ENCODE data around the gene ADH1C.
"Not testable (repeated sequence)": the region's sequence is repeated elsewhere in the genome, so short reads cannot be mapped to it uniquely, and the experiment has no call there.

ADH1C gene

DNA sequence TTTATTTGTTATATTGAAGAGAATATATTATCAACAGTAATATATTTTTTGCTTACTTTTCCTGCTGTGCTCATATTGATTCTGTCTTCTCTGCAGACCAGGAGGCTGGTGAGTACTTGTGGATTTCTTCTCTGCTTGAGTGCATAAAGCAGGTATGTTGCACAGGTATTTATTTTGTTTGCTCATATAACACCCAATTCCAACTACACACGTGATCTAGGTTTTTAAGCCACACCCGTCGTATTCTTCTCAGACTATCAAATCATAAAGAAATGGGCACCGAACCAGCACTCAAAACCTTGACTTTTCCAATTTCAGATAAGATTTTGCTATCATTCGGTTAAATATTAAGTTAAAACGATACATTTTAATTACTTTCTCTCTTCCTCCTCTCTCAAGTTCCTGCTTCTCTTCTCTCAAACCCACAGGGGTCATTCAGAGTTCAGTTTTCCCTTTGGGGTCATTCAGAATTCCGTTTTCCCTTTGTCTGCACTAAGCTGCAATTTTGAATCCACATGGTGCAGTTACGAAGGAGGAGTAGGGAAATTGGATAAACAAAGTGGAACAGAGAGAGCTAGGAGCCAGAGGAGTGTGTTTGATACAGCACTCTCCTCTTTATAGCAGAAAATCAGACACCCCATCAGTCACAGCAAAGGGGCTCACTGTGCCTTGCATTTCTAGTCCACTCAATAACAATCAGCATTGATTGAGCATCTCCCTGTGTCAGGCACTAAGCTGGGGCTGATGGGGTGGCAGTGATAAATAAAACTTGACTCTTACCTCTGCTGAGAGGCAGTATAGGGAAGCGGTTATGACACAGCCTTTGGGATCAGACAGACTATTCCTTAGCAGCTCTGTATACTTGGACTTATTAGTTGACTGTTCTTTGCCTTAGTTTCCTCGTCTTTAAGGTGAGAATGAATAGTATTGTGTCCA, at the start of gene ADH1C:
ADH1C (minus strand) TSS at position 145 of the 936 bp plus-strand sequence; CDS start at position 74, 71 bp downstream.
- Mint-ChIP-seq H3K9me3 (peaks cover 5% of the 10 kb centered on the region), H3K27me3 (no peaks in the 10 kb centered on the region), H3K27ac (no peak within 1 kb of the TSS), H3K4me1 (peaks cover 8% of the 10 kb centered on the region), H3K4me3 (no peak within 1 kb of the TSS), H3K36me3 (ENCODE audit: low read depth) (no peaks in the 10 kb centered on the region)
- DNase-seq, result no peak
- no peak for ATAC-seq

DNA sequence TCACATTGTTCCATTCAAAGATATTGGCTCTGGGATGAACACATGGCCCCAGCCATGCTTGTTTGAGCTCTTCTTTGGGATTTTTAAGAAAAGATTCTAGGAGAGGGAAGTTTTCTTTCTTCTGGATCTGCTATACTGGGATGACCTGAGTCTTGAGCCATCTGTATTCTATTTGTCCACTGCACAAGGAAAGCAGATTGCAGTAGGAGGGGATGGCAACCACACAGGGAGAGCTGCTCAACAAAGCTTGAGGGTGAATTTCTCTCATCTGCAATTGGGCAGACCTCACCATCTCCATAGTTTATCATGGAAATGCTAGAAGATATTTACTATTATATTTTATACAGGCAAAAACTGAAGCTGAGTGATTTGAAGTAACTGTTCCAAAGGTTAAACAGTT, 48.3 kb upstream of the ADH1C start:
- Mint-ChIP-seq H3K9me3 (no peaks in the 10 kb centered on the region), H3K27me3 (peaks cover 3% of the 10 kb centered on the region), H3K27ac (no peak overlapping the region)

DNA sequence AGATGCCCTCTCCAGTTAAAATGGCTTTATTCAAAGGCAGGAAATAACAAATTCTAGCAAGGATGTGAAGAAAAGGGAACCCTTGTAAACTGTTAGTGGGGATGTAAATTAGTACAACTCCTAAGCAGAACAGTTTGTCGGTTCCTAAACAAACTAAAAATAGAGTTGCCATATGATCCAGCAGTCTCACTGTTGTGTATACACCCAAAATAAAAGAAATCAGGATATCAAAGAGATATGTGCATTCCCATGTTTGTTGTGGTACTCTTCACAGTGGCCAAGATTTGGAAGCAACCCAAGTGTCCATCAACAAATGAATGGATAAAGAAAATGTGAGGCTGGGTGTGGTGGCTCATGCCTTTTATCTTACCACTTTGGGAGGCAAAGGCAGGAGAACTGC, 46.5 kb upstream of the ADH1C start:
- ATAC-seq (no peak), DNase-seq (no peak)
- Mint-ChIP-seq H3K4me3 (no peak overlapping the region), H3K4me1 (peaks cover 4% of the 10 kb centered on the region), H3K27me3 (no peaks in the 10 kb centered on the region), H3K27ac (no peak overlapping the region), H3K36me3 (ENCODE audit: low read depth) (no peaks in the 10 kb centered on the region), H3K9me3 (no peaks in the 10 kb centered on the region)

More for the DNA sequence above, 48.3 kb upstream of the ADH1C start:
- DNase-seq, result no peak
- H3K4me3 Mint-ChIP-seq, result no peak overlapping the region
- no peak for ATAC-seq
- H3K36me3 Mint-ChIP-seq (ENCODE audit: low read depth), result no peaks in the 10 kb centered on the region
- H3K4me1 Mint-ChIP-seq, result peaks cover 17% of the 10 kb centered on the region

DNA sequence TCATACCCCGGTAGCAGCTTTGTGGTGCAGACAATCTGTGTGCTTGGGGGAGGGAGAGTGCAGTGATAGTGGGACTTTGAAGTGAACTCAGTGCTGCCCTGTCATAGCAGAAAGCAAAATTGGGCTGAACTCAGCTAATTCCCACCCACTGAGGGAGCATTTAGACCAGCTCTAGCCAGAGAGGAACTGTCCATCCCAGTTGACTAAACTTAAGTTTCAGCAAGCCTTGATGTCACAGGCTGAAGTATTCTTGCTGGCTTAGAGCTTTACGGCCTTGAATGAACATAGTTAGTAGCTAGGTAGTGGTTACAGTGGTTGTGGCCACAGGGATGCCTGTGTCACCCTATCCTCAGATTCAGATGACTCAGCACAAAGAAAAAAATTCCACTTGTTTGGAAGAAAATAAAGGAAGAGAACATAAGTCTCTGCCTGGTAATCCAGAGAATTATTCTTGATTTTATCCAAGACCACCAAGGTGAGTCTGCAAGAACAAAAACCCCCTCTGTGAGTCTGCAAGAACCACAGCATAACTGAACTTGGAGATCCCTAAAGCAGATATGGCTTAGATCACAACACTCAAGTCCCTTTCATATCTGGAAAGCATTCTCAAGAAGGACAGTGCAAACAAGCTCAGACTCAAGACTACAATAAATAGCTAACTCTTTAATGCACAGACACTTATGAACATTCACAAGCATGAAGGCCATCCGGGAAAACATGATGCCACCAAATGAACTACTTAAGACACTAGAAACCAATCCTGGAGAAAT, 43.2 kb upstream of the ADH1C start:
- peak; percentile 24 for ATAC-seq
- H3K27ac Mint-ChIP-seq, result no peak overlapping the region
- no peak for DNase-seq
- H3K4me1 Mint-ChIP-seq, result no peaks in the 10 kb centered on the region
- H3K27me3 Mint-ChIP-seq, result no peaks in the 10 kb centered on the region
- no peak overlapping the region for H3K4me3 Mint-ChIP-seq
- peaks cover 7% of the 10 kb centered on the region for H3K9me3 Mint-ChIP-seq
- no peaks in the 10 kb centered on the region for H3K36me3 Mint-ChIP-seq (ENCODE audit: low read depth)

DNA sequence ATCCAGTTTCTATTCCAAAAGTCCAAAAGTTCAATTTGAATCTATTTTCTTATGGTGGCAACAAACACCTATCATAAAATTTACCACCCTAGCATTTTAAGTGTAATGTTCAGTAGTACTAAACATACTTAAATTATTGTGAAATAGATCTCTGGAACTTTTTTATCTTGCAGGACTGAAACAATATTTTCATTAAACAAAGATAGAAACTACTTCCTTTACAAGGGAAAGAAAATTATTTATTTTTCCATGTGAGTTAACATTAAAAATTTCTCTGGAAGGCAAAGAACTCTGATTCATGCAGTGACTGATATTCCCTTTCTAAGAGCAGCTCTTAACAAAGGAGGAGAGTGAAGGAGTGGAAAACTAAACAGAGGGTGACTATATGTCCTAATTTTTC, 42.4 kb upstream of the ADH1C start:
- no peaks in the 10 kb centered on the region for H3K4me1 Mint-ChIP-seq
- H3K27me3 Mint-ChIP-seq, result no peaks in the 10 kb centered on the region
- ATAC-seq (no peak), DNase-seq (no peak)
- no peak overlapping the region for H3K4me3 Mint-ChIP-seq
- H3K9me3 Mint-ChIP-seq, result peaks cover 7% of the 10 kb centered on the region
- no peaks in the 10 kb centered on the region for H3K36me3 Mint-ChIP-seq (ENCODE audit: low read depth)
- no peak overlapping the region for H3K27ac Mint-ChIP-seq

DNA sequence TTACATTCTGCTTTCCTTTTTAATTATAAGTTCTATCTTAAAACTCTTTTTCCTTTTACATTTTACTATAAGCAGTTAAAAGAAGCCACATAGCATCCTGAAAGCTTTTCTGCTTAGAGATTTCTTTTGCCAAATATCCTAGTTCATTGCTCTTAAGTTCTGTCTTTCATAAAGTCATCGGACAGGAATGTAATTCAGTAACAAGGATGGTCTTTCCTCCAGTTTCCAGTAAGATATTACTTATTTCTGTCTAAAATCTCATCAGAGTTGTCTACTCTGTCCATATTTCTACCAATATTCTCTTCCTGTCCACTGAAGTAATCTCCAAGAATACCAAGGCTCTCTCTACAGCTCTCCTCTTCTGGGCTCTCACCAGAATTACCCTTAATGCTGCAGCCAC, 37.5 kb upstream of the ADH1C start:
- Mint-ChIP-seq H3K4me3 (no peak overlapping the region), H3K4me1 (no peaks in the 10 kb centered on the region), H3K9me3 (peaks cover 7% of the 10 kb centered on the region), H3K36me3 (ENCODE audit: low read depth) (no peaks in the 10 kb centered on the region), H3K27me3 (no peaks in the 10 kb centered on the region), H3K27ac (no peak overlapping the region)
- ATAC-seq (no peak), DNase-seq (no peak)

DNA sequence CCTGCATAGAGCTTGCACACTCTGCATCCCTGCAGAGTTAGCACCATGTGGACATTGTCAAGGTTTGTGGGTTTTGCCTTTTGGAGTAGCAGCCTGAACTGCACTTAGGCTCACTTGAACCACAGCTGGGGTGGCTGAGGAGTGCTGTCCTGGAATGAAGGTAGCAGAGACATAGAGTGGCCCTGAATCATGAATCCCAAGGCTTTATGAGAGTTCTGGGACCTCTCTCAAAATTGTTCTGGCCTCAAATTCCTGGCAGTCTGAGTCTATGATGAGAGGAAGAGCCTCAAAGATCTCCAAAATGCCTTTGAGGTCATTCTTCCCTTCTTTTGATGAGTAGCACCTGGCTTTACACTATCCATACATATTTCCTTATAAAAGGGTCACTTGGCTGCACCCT, 37.1 kb upstream of the ADH1C start:
- DNase-seq, result no peak
- H3K27me3 Mint-ChIP-seq, result no peaks in the 10 kb centered on the region
- ATAC-seq, result no peak
- peaks cover 7% of the 10 kb centered on the region for H3K9me3 Mint-ChIP-seq
- no peaks in the 10 kb centered on the region for H3K36me3 Mint-ChIP-seq (ENCODE audit: low read depth)
- no peak overlapping the region for H3K27ac Mint-ChIP-seq
- no peak overlapping the region for H3K4me3 Mint-ChIP-seq
- H3K4me1 Mint-ChIP-seq, result no peaks in the 10 kb centered on the region

DNA sequence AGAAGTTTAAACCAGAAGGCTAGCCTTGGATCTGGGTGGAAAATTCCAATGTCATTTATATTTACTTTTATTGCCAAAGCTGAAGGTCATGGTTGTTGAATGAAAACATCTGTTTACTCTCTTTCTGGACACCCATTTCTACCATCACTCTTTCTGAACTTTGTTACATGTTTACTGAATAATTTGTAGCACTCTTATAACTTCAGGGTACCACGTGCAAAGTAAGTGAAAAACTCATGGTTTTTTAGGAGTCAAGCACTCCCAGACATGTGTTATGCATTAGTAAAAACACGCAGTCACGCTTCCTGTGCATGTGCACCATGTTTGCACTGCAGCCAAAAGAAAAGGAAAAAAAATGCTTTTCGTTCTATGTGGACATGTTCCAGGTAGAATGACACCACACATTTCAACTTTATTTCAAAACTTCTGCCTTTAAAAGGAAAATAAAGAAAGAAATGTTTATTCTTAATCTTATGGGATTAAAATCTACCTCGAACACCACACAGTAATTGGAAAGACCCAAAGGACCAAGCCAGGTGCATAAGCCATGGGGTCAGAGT, 31.4 kb upstream of the ADH1C start:
- ATAC-seq (no peak), DNase-seq (no peak)
- no peak overlapping the region for H3K27ac Mint-ChIP-seq
- no peak overlapping the region for H3K4me3 Mint-ChIP-seq
- H3K36me3 Mint-ChIP-seq (ENCODE audit: low read depth), result no peaks in the 10 kb centered on the region
- peaks cover 5% of the 10 kb centered on the region for H3K27me3 Mint-ChIP-seq
- H3K9me3 Mint-ChIP-seq, result peaks cover 3% of the 10 kb centered on the region
- H3K4me1 Mint-ChIP-seq, result no peaks in the 10 kb centered on the region

DNA sequence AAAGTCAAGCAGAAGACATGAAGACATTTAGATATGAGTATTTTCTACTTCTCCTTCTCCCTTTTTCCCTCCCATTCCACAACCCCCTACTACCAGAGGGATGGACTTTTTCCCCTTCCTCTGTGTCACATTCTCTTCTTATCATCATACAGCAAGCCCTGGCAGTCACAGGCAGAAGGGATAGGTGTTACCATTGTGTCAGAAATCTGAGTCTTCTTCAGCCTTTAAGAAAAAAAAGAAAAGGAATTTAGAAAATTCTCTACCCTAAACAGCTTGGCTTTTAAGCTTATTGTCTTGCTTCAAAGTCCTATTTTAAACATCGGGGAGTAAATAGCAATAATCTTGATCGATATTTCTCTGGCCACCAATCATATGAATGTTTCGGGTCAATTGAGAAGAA, 30.9 kb upstream of the ADH1C start:
- no peaks in the 10 kb centered on the region for H3K4me1 Mint-ChIP-seq
- H3K9me3 Mint-ChIP-seq, result peaks cover 7% of the 10 kb centered on the region
- no peak overlapping the region for H3K4me3 Mint-ChIP-seq
- DNase-seq (no peak), ATAC-seq (no peak)
- H3K36me3 Mint-ChIP-seq (ENCODE audit: low read depth), result no peaks in the 10 kb centered on the region
- H3K27me3 Mint-ChIP-seq, result peaks cover 5% of the 10 kb centered on the region
- H3K27ac Mint-ChIP-seq, result no peak overlapping the region

DNA sequence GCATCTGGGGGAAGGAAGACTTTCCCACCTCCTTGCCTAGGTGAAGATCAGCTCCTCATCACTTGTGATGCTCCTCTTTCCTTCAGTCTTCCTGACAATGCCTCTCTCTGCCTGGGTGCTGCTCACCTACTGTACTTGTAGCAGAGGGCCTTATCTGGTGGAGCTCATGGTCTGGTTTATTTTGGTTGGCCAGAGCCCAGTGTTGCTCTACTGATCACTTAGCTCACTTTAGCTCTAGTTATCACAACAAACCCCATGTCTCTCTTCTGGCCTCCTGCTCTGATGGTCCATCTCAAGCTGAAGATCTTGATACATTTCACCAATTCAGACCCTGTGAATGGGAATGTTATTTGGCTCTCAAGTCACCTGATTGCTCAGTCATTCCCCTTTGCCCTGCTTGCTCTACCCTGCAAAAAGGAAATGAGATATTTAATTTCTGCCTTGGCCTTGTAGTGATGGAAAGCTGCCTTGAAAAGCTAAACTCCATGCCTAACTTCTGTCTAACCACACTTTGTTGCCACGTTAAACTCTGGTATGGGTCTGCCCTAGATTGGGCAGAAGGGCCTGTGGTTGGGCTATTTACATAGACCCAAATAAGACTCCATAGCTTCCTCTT, 30.3 kb upstream of the ADH1C start:
- Mint-ChIP-seq H3K27ac (no peak overlapping the region), H3K4me1 (no peaks in the 10 kb centered on the region), H3K9me3 (peaks cover 7% of the 10 kb centered on the region), H3K36me3 (ENCODE audit: low read depth) (no peaks in the 10 kb centered on the region), H3K4me3 (no peak overlapping the region), H3K27me3 (peaks cover 5% of the 10 kb centered on the region)
- no peak for ATAC-seq
- no peak for DNase-seq

DNA sequence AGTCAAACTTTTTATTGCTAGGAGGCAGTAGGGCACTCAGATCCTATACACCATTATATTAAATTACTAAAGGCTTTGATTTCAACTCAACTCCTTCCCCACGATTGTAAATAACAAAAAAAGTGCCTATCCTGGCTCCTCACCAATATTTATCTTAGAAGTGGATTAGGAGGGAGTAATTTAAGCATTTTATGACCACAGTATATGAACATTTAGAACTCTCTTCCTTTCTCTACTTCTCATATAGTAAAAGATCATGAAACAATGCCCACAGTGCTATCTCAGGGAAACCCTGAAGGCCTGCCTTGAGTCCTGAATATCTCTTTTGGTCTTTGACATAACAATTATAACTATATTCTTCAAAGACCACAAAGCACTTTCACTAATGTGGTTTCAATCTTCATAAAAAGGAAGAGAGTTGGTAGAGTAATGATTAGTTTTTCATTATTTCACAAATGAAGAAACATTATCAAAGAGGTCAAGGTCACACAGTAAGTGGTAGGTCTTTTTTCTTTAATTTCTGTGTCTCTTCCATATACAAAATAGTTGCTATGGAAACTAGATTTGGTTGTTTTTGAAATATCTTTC, 29.1 kb upstream of the ADH1C start:
- H3K4me1 Mint-ChIP-seq, result no peaks in the 10 kb centered on the region
- no peak for DNase-seq
- no peaks in the 10 kb centered on the region for H3K36me3 Mint-ChIP-seq (ENCODE audit: low read depth)
- H3K9me3 Mint-ChIP-seq, result peaks cover 7% of the 10 kb centered on the region
- no peak overlapping the region for H3K27ac Mint-ChIP-seq
- ATAC-seq, result no peak
- peaks cover 6% of the 10 kb centered on the region for H3K27me3 Mint-ChIP-seq
- no peak overlapping the region for H3K4me3 Mint-ChIP-seq

DNA sequence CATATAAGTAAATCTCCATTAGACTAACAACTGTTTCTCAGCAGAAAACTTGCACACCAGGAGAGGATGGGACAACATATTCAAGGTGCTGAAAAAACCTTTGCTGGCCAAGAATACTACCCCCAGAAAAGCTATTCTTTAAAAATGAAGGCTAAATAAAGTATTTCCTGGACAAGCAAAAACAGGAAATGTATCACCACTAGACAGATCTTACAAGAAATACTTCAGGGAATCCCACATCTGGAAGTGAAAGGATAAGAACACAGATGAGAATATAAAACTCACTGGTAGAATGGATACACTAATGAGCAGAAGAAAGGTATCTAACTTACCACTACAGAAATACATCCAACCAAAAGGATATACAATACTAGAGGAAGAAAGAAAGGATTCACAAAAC, 27.0 kb upstream of the ADH1C start:
- Mint-ChIP-seq H3K4me1 (no peaks in the 10 kb centered on the region), H3K4me3 (no peak overlapping the region), H3K27me3 (peaks cover 11% of the 10 kb centered on the region), H3K36me3 (ENCODE audit: low read depth) (peaks cover 2% of the 10 kb centered on the region), H3K9me3 (peaks cover 7% of the 10 kb centered on the region), H3K27ac (no peak overlapping the region)
- DNase-seq, result no peak
- no peak for ATAC-seq

DNA sequence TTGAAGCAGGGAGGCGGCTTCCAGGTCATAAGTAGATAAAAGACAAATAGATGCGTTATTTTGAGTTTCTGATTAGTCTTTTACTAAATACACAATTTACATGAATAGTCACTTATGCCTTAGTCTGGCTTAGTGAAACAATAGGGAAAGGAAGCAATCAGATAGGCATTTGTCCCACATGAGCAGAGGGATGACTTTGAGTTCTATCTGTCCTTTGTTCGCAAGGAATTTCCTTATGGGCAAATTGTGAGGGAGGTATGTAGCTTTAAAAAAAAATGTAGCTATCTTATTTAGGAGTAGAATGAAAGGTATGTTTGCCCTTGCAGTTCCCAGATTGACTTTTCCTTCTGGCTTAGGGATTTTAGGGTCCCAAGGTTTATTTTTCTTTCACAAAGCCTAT, 26.3 kb upstream of the ADH1C start:
- H3K27me3 Mint-ChIP-seq, result peaks cover 11% of the 10 kb centered on the region
- peaks cover 2% of the 10 kb centered on the region for H3K36me3 Mint-ChIP-seq (ENCODE audit: low read depth)
- H3K4me3 Mint-ChIP-seq, result no peak overlapping the region
- DNase-seq (no peak), ATAC-seq (no peak)
- H3K27ac Mint-ChIP-seq, result no peak overlapping the region
- peaks cover 7% of the 10 kb centered on the region for H3K9me3 Mint-ChIP-seq
- H3K4me1 Mint-ChIP-seq, result no peaks in the 10 kb centered on the region

DNA sequence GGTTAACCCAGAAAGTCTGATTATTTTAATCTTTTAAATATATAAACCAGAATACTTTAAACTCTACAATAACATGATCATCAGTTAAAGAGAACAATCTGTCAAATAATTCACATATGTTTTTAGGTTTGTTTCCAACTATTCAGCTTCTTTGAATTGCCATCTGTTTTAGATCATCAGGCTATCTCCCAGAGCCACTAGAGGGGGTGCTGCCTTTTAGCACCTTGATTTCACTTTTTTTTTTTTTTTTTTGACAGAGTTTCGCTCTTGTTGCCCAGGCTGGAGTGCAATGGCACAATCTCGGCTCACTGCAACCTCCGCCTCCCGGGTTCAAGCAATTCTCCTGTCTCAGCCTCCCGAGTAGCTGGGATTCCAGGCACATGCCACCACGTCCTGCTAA, 24.8 kb upstream of the ADH1C start:
- not testable (repeated sequence) for DNase-seq; H3K4me1 Mint-ChIP-seq; ATAC-seq; H3K27ac Mint-ChIP-seq; H3K36me3 Mint-ChIP-seq (ENCODE audit: low read depth); H3K4me3 Mint-ChIP-seq
- Mint-ChIP-seq H3K9me3 (peaks cover 12% of the 10 kb centered on the region), H3K27me3 (peaks cover 11% of the 10 kb centered on the region)
